Smooth muscle cell (in vitro differentiated cells): ENCODE data around the gene SLC13A2. TPM values are rescaled to one million over a fixed set of nuclear protein-coding genes. Genes with fewer than 3 reads are reported as not detected.

Source experiments
- DNase-seq: peaks from one replicate; lab custom pipeline; 2025; ENCODE audit not compliant: unreplicated experiment; lab: John Stamatoyannopoulos, UW
- H2AFZ ChIP-seq: fragments of 200-600 bp; sonication (generic); 2 replicates; pipeline ENCODE4 v1.6.0; 2016; ENCODE audit warnings: antibody characterized with exemption, low read depth, mild to moderate bottlenecking
- H3F3A ChIP-seq: fragments of 200-600 bp; sonication (generic); 2 replicates; pipeline ENCODE4 v1.6.0; 2017; ENCODE audit warnings: antibody characterized with exemption, low read depth
- H3K27ac ChIP-seq: fragments of 200-600 bp; sonication (generic); 2 replicates; pipeline ENCODE4 v1.5.1; 2016; ENCODE audit warnings: low read depth, mild to moderate bottlenecking
- H3K27me3 ChIP-seq: fragments of 200-600 bp; sonication (generic); 2 replicates; pipeline ENCODE4 v1.6.1; 2016; ENCODE audit warnings: low read depth, mild to moderate bottlenecking
- H3K36me3 ChIP-seq: fragments of 200-600 bp; sonication (generic); 2 replicates; pipeline ENCODE4 v1.5.1; 2016; ENCODE audit warnings: low read depth
- H3K4me1 ChIP-seq: fragments of 200-600 bp; sonication (generic); 2 replicates; pipeline ENCODE4 v1.5.1; 2016; ENCODE audit warnings: low read depth
- H3K4me2 ChIP-seq: fragments of 200-600 bp; sonication (generic); 2 replicates; pipeline ENCODE4 v1.6.0; 2016; ENCODE audit warnings: mild to moderate bottlenecking
- H3K4me3 ChIP-seq: fragments of 200-600 bp; sonication (generic); 2 replicates; pipeline ENCODE4 v1.5.1; 2016; ENCODE audit warnings: mild to moderate bottlenecking
- H3K79me2 ChIP-seq: fragments of 200-600 bp; sonication (generic); 2 replicates; pipeline ENCODE4 v1.6.0; 2016; ENCODE audit warnings: low read depth, mild to moderate bottlenecking
- H3K9ac ChIP-seq: fragments of 200-600 bp; sonication (generic); 2 replicates; pipeline ENCODE4 v1.6.0; 2016; ENCODE audit warnings: low read depth
- H3K9me3 ChIP-seq: fragments of 200-600 bp; sonication (generic); replicated peaks from 2 replicates; pipeline ENCODE4 v1.5.1; 2016; ENCODE audit warnings: low read depth
- H4K20me1 ChIP-seq: fragments of 200-600 bp; sonication (generic); 2 replicates; pipeline ENCODE4 v1.6.0; 2016; ENCODE audit warnings: low read depth
- CTCF ChIP-seq: fragments of 200-600 bp; sonication (generic); IDR thresholded peaks from 2 replicates; pipeline ENCODE4 v1.5.1; 2017; ENCODE audit warnings: borderline replicate concordance, mild to moderate bottlenecking, antibody characterized with exemption; ENCODE audit not compliant: insufficient read depth, poor library complexity, severe bottlenecking
- WGBS: methylation state at CpG from one replicate; pipeline ENCODE4 v1.1.7; 2016; ENCODE audit warnings: low lambda C conversion rate; 5-methylcytosine and 5-hydroxymethylcytosine counted together
- polyA plus RNA-seq: library from polyadenylated mRNA; unstranded; fragments of >200 nt; fragmentation: Nextera tagmentation; extraction: Ambion mirVana; gene quantifications from 2 replicates; pipeline ENCODE4 v1.2.1, GENCODE V29; 2016
- total RNA-seq: library from RNA; depleted of rRNA; stranded (reverse); fragments of >200 nt; gene quantifications from 2 replicates; pipeline ENCODE4 v1.2.3, GENCODE V29; 2014

SLC13A2 gene
- total and polyA plus RNA-seq, 2 experiments from 2014 or later = not detected

GRCh38 chr17:28499684-28500357 lies 26.4 kb downstream of the SLC13A2 start:
- H3K27me3 ChIP-seq = no peaks in the 10 kb centered on the region
- TF ChIP-seq CTCF = no peak
- no peaks in the 10 kb centered on the region for H3K79me2 ChIP-seq

GRCh38 chr17:28500712-28501379 lies 27.4 kb downstream of the SLC13A2 start:
- Histone ChIP-seq H3K9me3 (no peaks in the 10 kb centered on the region), H3K4me1 (no peaks in the 10 kb centered on the region), H4K20me1 (no peaks in the 10 kb centered on the region), H2AFZ (no peak overlapping the region), H3K27me3 (no peaks in the 10 kb centered on the region), H3K27ac (no peak overlapping the region), H3K36me3 (no peaks in the 10 kb centered on the region), H3K9ac (no peak overlapping the region), H3F3A (no peaks in the 10 kb centered on the region), H3K4me3 (no peak overlapping the region), H3K79me2 (no peaks in the 10 kb centered on the region), H3K4me2 (no peak overlapping the region)
- no peak for TF ChIP-seq CTCF
- WGBS = 80% methylated on average over 12 of the region's 13 CpGs
- no peak for DNase-seq

More at GRCh38 chr17:28499684-28500357, 26.4 kb downstream of the SLC13A2 start:
- Histone ChIP-seq H3F3A (no peaks in the 10 kb centered on the region), H2AFZ (no peak overlapping the region), H3K27ac (no peak overlapping the region), H3K4me2 (no peak overlapping the region), H3K36me3 (no peaks in the 10 kb centered on the region), H3K4me1 (no peaks in the 10 kb centered on the region), H3K9me3 (no peaks in the 10 kb centered on the region), H3K9ac (no peak overlapping the region), H3K4me3 (no peak overlapping the region), H4K20me1 (no peaks in the 10 kb centered on the region)
- 86% methylated on average over 9 of the region's 9 CpGs for WGBS
- no peak for DNase-seq

GRCh38 chr17:28501421-28502284 lies 28.2 kb downstream of the SLC13A2 start:
- WGBS = 78% methylated on average over 3 of the region's 3 CpGs
- Histone ChIP-seq H2AFZ (no peak overlapping the region), H3K27ac (no peak overlapping the region), H3K36me3 (no peaks in the 10 kb centered on the region), H3K4me1 (no peaks in the 10 kb centered on the region), H3K4me3 (no peak overlapping the region), H3K9ac (no peak overlapping the region), H3F3A (no peaks in the 10 kb centered on the region), H3K4me2 (no peak overlapping the region), H3K9me3 (no peaks in the 10 kb centered on the region), H3K27me3 (no peaks in the 10 kb centered on the region), H4K20me1 (no peaks in the 10 kb centered on the region), H3K79me2 (no peaks in the 10 kb centered on the region)
- TF ChIP-seq CTCF = no peak
- DNase-seq = no peak
